ENCODE measurements around the gene ZBTB39. TPM values are rescaled to one million over a fixed set of nuclear protein-coding genes. Genes with fewer than 3 reads are reported as not detected.
"Not testable (repeated sequence)": the region's sequence is repeated elsewhere in the genome, so short reads cannot be mapped to it uniquely, and the experiment has no call there.

The ZBTB39 gene, protein sequence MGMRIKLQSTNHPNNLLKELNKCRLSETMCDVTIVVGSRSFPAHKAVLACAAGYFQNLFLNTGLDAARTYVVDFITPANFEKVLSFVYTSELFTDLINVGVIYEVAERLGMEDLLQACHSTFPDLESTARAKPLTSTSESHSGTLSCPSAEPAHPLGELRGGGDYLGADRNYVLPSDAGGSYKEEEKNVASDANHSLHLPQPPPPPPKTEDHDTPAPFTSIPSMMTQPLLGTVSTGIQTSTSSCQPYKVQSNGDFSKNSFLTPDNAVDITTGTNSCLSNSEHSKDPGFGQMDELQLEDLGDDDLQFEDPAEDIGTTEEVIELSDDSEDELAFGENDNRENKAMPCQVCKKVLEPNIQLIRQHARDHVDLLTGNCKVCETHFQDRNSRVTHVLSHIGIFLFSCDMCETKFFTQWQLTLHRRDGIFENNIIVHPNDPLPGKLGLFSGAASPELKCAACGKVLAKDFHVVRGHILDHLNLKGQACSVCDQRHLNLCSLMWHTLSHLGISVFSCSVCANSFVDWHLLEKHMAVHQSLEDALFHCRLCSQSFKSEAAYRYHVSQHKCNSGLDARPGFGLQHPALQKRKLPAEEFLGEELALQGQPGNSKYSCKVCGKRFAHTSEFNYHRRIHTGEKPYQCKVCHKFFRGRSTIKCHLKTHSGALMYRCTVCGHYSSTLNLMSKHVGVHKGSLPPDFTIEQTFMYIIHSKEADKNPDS
- 6.9 and 7.1 TPM in 2 replicates for polyA plus RNA-seq (2013)

DNA sequence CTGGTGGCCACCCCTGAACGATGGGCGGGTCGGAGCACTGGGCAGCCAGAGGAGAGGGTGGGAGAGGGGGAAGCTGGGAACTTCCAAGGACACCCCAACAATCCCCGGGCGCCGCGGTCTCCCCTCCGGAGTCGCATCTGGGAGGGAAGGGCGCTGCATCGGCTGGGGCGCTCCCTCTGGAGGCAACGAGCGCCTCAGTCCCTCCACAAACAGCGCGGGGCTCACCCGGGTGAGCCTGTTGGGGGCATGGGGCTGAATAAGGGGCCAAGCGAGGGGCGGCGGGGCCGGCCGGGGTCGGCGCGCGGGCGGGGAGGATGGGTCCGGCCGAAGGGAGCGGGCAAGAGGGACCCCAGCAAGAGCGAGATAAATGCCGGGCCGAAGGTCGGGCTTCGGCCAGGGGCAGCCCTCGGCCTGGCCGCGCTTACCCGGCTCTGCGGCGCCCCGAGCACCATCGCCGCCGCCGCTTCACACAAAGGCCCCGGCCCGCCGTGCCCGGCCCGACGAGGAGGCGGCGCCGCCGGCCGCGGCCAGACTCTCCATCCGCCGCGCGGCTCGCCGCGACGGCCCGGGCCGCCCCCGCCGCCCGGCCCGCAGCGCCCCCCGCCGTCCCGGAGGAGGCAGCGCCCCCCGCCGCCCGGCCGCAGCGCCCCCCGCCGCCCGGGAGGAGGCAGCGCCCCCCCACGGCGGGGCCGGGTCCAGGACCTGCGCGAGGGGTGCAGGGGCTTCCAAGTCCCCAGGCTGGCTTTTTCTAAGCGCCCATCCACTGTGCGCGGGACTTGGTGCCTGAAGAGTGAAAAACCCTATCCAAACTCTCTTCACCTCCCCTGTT lies at the start of gene ZBTB39:
TSS of gene ZBTB39 (minus strand) at position 567 of the 829 bp plus-strand sequence. CDS start 1,629 bp downstream, outside the sequence.
- peak in 1 of 2 donors; percentile 56 for DNase-seq
- Histone ChIP-seq H2BK12ac (ENCODE audit: low read length) (no peak within 1 kb of the TSS), H3K27me3 (ENCODE audit: insufficient read depth, low read length) (no peaks in the 10 kb centered on the region), H3K79me2 (ENCODE audit: control insufficient read depth, insufficient read depth, low read length, poor library complexity) (peaks cover 6% of the 10 kb centered on the region), H4K12ac (ENCODE audit: low read depth, low read length) (peak within 1 kb of the TSS; percentile 81), H3K79me1 (ENCODE audit: low read length) (peaks cover 5% of the 10 kb centered on the region), H3K23ac (ENCODE audit: low read length) (no peak within 1 kb of the TSS), H4K91ac (ENCODE audit: low read depth, low read length) (peak within 1 kb of the TSS; percentile 89), H2BK5ac (ENCODE audit: low read depth, low read length, poor library complexity) (no peak within 1 kb of the TSS), H3K4me3 (ENCODE audit: low read depth, low read length) (peak within 1 kb of the TSS; percentile 95), H3K9me3 (ENCODE audit: insufficient read depth, low read depth, low read length) (no peaks in the 10 kb centered on the region), H4K8ac (ENCODE audit: low read depth, low read length) (peak within 1 kb of the TSS; percentile 96), H3K27ac (ENCODE audit: low read depth, low read length) (no peak within 1 kb of the TSS), H3K36me3 (ENCODE audit: control insufficient read depth in 1 of 2, insufficient read depth in 2 of 2, low read length in 2 of 2) (peaks cover 26 to 30% of the 10 kb centered on the region in 2 experiments), H2AK5ac (ENCODE audit: low read length) (peak within 1 kb of the TSS; percentile 39), H2BK120ac (ENCODE audit: insufficient read depth, low read length, poor library complexity) (peak within 1 kb of the TSS; percentile 65), H3K4me2 (ENCODE audit: low read length) (peak within 1 kb of the TSS; percentile 72), H3K14ac (ENCODE audit: low read length) (peak within 1 kb of the TSS; percentile 89), H3K4ac (ENCODE audit: low read depth, low read length) (peak within 1 kb of the TSS; percentile 90), H2AFZ (ENCODE audit: insufficient read depth, low read length, poor library complexity) (peak within 1 kb of the TSS; percentile 96), H3K4me1 (ENCODE audit: control insufficient read depth in 1 of 2, insufficient read depth in 2 of 2, low read length in 2 of 2) (peaks cover 11 to 13% of the 10 kb centered on the region in 2 experiments), H3K9ac (ENCODE audit: low read length) (peak within 1 kb of the TSS; percentile 96), H3K18ac (ENCODE audit: low read length) (peak within 1 kb of the TSS; percentile 78)
- WGBS (ENCODE audit: extremely low coverage, insufficient coverage, insufficient read length): no CpG with 5 or more reads among the region's 94 CpGs

DNA sequence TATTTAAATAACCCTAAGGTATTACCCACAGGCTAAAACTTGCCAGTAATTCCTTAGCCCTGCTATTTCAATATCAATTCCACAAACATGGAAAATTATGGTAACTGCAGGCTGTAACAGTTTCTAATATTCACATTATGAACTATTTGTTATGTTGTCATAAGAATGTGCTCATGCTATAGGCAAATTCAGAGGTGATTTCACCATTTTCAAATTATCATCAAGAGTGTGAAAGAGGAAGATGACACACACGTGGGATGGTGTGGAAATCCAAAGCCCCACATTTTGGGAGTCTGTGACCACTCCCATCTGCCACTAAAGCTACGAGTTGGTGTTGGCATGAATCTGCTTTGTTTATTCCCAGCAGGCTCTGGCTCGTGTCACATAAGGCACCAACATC lies 49.5 kb upstream of the ZBTB39 start:
- H3K79me1 ChIP-seq (ENCODE audit: low read length): no peaks in the 10 kb centered on the region
- no CpG with 5 or more reads among the region's 3 CpGs for WGBS (ENCODE audit: extremely low coverage, insufficient coverage, insufficient read length)
- no peaks in the 10 kb centered on the region for H3K4me1 ChIP-seq (ENCODE audit: control insufficient read depth in 1 of 2, insufficient read depth in 2 of 2, low read length in 2 of 2)
- H3K9ac ChIP-seq (ENCODE audit: low read length): no peak overlapping the region
- no peaks in the 10 kb centered on the region for H3K79me2 ChIP-seq (ENCODE audit: control insufficient read depth, insufficient read depth, low read length, poor library complexity)
- H3K14ac ChIP-seq (ENCODE audit: low read length): no peak overlapping the region
- H3K23ac ChIP-seq (ENCODE audit: low read length): no peak overlapping the region
- no peak overlapping the region for H3K4ac ChIP-seq (ENCODE audit: low read depth, low read length)
- no peak overlapping the region for H4K91ac ChIP-seq (ENCODE audit: low read depth, low read length)
- peaks cover 10 to 19% of the 10 kb centered on the region in 2 experiments for H3K36me3 ChIP-seq (ENCODE audit: control insufficient read depth in 1 of 2, insufficient read depth in 2 of 2, low read length in 2 of 2)
- no peaks in the 10 kb centered on the region for H3K9me3 ChIP-seq (ENCODE audit: insufficient read depth, low read depth, low read length)
- H3K4me2 ChIP-seq (ENCODE audit: low read length): no peak overlapping the region
- no peak overlapping the region for H3K27ac ChIP-seq (ENCODE audit: low read depth, low read length)
- no peak overlapping the region for H2BK5ac ChIP-seq (ENCODE audit: low read depth, low read length, poor library complexity)
- H2BK12ac ChIP-seq (ENCODE audit: low read length): no peak overlapping the region
- no peak overlapping the region for H4K12ac ChIP-seq (ENCODE audit: low read depth, low read length)
- DNase-seq: peak in 1 of 2 donors; percentile 52
- H3K4me3 ChIP-seq (ENCODE audit: low read depth, low read length): no peak overlapping the region
- no peak overlapping the region for H2AFZ ChIP-seq (ENCODE audit: insufficient read depth, low read length, poor library complexity)
- no peak overlapping the region for H2AK5ac ChIP-seq (ENCODE audit: low read length)
- no peak overlapping the region for H3K18ac ChIP-seq (ENCODE audit: low read length)
- no peak overlapping the region for H4K8ac ChIP-seq (ENCODE audit: low read depth, low read length)
- no peaks in the 10 kb centered on the region for H3K27me3 ChIP-seq (ENCODE audit: insufficient read depth, low read length)
- H2BK120ac ChIP-seq (ENCODE audit: insufficient read depth, low read length, poor library complexity): no peak overlapping the region

DNA sequence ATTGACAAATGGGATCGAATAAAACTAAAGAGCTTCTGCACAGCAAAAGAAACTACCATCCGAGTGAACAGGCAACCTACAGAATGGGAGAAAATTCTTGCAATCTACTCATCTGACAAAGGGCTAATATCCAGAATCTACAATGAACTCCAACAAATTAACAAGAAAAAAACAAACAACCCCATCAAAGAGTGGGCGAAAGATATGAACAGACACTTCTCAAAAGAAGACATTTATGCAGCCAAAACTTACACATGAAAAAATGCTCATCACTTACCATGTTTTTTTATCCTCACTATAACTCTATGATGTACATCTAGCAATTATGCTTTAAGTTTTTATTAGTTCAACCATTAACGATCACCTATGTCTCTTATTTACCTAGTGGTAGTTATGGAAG lies 47.6 kb upstream of the ZBTB39 start:
- H3K79me1 ChIP-seq (ENCODE audit: low read length); H3K4me2 ChIP-seq (ENCODE audit: low read length); H3K4ac ChIP-seq (ENCODE audit: low read depth, low read length); H2AFZ ChIP-seq (ENCODE audit: insufficient read depth, low read length, poor library complexity); H3K4me1 ChIP-seq (ENCODE audit: control insufficient read depth in 1 of 2, insufficient read depth in 2 of 2, low read length in 2 of 2); H3K18ac ChIP-seq (ENCODE audit: low read length); H3K14ac ChIP-seq (ENCODE audit: low read length); H4K12ac ChIP-seq (ENCODE audit: low read depth, low read length); H2BK5ac ChIP-seq (ENCODE audit: low read depth, low read length, poor library complexity); H4K91ac ChIP-seq (ENCODE audit: low read depth, low read length); H3K4me3 ChIP-seq (ENCODE audit: low read depth, low read length); H2BK120ac ChIP-seq (ENCODE audit: insufficient read depth, low read length, poor library complexity); H2AK5ac ChIP-seq (ENCODE audit: low read length); H4K8ac ChIP-seq (ENCODE audit: low read depth, low read length); H3K27ac ChIP-seq (ENCODE audit: low read depth, low read length); H3K9ac ChIP-seq (ENCODE audit: low read length); H3K9me3 ChIP-seq (ENCODE audit: insufficient read depth, low read depth, low read length); H2BK12ac ChIP-seq (ENCODE audit: low read length); H3K23ac ChIP-seq (ENCODE audit: low read length); DNase-seq; H3K79me2 ChIP-seq (ENCODE audit: control insufficient read depth, insufficient read depth, low read length, poor library complexity); H3K27me3 ChIP-seq (ENCODE audit: insufficient read depth, low read length): not testable (repeated sequence)
- peaks cover 10 to 11% of the 10 kb centered on the region in 2 experiments for H3K36me3 ChIP-seq (ENCODE audit: control insufficient read depth in 1 of 2, insufficient read depth in 2 of 2, low read length in 2 of 2)
- no CpG with 5 or more reads among the region's 4 CpGs for WGBS (ENCODE audit: extremely low coverage, insufficient coverage, insufficient read length)

DNA sequence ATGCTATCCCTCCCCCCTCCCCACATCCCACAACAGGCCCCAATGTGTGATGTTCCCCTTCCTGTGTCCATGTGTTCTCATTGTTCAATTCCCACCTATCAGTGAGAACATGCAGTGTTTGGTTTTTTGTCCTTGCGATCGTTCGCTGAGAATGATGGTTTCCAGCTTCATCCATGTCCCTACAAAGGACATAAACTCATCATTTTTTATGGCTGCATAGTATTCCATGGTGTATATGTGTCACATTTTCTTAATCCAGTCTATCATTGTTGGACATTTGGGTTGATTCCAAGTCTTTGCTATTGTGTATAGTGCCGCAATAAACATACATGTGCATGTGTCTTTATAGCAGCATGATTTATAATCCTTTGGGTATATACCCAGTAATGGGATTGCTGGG lies 46.8 kb upstream of the ZBTB39 start:
- not testable (repeated sequence) for H2BK5ac ChIP-seq (ENCODE audit: low read depth, low read length, poor library complexity); H3K4me2 ChIP-seq (ENCODE audit: low read length); H3K79me1 ChIP-seq (ENCODE audit: low read length); H3K36me3 ChIP-seq (ENCODE audit: control insufficient read depth in 1 of 2, insufficient read depth in 2 of 2, low read length in 2 of 2); H4K12ac ChIP-seq (ENCODE audit: low read depth, low read length); H3K14ac ChIP-seq (ENCODE audit: low read length); H3K27me3 ChIP-seq (ENCODE audit: insufficient read depth, low read length); H4K91ac ChIP-seq (ENCODE audit: low read depth, low read length); H3K9ac ChIP-seq (ENCODE audit: low read length); H3K4me1 ChIP-seq (ENCODE audit: control insufficient read depth in 1 of 2, insufficient read depth in 2 of 2, low read length in 2 of 2); H3K9me3 ChIP-seq (ENCODE audit: insufficient read depth, low read depth, low read length); H4K8ac ChIP-seq (ENCODE audit: low read depth, low read length); H2BK12ac ChIP-seq (ENCODE audit: low read length); H3K23ac ChIP-seq (ENCODE audit: low read length); H3K4ac ChIP-seq (ENCODE audit: low read depth, low read length); H3K4me3 ChIP-seq (ENCODE audit: low read depth, low read length); H3K27ac ChIP-seq (ENCODE audit: low read depth, low read length); H2AFZ ChIP-seq (ENCODE audit: insufficient read depth, low read length, poor library complexity); DNase-seq; H3K18ac ChIP-seq (ENCODE audit: low read length); H2BK120ac ChIP-seq (ENCODE audit: insufficient read depth, low read length, poor library complexity); H3K79me2 ChIP-seq (ENCODE audit: control insufficient read depth, insufficient read depth, low read length, poor library complexity); H2AK5ac ChIP-seq (ENCODE audit: low read length)
- no CpG with 5 or more reads among the region's 4 CpGs for WGBS (ENCODE audit: extremely low coverage, insufficient coverage, insufficient read length)
